Measurements from ENCODE around the gene HLF. TPM values are rescaled to one million over a fixed set of nuclear protein-coding genes. Genes with fewer than 3 reads are reported as not detected.

HLF gene
- total RNA-seq, 4 donors from 2014 or later, result 19.8 to 46.7 (median 29.9) TPM

DNA sequence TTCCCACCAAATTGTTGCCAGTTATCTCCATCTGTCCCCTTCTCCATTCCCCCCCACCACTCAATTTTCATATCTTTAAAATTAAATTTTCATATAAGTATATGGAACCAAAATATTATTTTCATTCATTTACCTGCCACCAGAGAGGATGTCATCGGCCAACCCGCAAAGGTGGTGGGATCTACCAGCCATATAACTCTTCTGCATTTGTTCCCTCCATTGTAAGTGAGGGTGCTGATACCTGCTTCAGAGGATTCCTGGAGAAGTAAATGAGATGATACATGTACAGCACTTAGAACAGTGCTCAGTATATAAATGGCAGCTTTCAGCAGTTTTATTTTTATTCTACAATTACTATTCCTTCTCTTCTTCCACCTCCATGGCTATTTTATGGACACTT lies 15.0 kb downstream of the HLF start:
- intact Hi-C loops (cut with DNase I; ENCODE audit: low total_unique reads), result no loop called here
- H3K4me3 ChIP-seq (ENCODE audit: low read depth, poor library complexity, severe bottlenecking), result no peak overlapping the region
- WGBS, 2 donors, result 68 to 98% methylated on average over 2 of the region's 2 CpGs
- DNase-seq (ENCODE audit: low spot score in 2 of 2), result no peak
- TF ChIP-seq POLR2A (IDR thresholded peaks at IDR 0.05), result no peak
- TF ChIP-seq, protein P1, sequence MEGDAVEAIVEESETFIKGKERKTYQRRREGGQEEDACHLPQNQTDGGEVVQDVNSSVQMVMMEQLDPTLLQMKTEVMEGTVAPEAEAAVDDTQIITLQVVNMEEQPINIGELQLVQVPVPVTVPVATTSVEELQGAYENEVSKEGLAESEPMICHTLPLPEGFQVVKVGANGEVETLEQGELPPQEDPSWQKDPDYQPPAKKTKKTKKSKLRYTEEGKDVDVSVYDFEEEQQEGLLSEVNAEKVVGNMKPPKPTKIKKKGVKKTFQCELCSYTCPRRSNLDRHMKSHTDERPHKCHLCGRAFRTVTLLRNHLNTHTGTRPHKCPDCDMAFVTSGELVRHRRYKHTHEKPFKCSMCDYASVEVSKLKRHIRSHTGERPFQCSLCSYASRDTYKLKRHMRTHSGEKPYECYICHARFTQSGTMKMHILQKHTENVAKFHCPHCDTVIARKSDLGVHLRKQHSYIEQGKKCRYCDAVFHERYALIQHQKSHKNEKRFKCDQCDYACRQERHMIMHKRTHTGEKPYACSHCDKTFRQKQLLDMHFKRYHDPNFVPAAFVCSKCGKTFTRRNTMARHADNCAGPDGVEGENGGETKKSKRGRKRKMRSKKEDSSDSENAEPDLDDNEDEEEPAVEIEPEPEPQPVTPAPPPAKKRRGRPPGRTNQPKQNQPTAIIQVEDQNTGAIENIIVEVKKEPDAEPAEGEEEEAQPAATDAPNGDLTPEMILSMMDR (IDR thresholded peaks at IDR 0.05), result no peak

DNA sequence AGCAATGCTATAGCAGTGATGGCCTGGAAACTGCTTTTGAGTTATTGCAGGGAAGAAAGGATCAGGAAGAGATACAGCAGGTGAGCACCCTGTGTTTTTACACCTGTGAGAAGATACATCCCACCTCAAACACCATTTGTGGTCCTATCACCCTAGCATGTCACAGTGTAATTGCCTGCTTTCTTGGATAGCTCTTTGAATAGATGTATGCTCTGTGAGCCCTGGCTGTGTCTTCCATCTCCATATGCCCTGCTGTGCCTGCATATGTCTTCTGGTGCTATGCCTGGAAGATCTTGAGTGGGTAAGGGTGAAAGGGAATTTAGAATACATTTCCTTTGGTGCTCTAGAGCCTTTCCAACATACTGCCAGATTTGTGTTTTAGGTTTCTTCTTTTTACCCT lies 15.5 kb downstream of the HLF start:
- no peak for DNase-seq (ENCODE audit: low spot score in 2 of 2)
- intact Hi-C loops (cut with DNase I; ENCODE audit: low total_unique reads), result no loop called here
- TF ChIP-seq, protein P1 (IDR thresholded peaks at IDR 0.05), result no peak
- no peak for TF ChIP-seq POLR2A (IDR thresholded peaks at IDR 0.05)
- H3K4me3 ChIP-seq (ENCODE audit: low read depth, poor library complexity, severe bottlenecking), result no peak overlapping the region

DNA sequence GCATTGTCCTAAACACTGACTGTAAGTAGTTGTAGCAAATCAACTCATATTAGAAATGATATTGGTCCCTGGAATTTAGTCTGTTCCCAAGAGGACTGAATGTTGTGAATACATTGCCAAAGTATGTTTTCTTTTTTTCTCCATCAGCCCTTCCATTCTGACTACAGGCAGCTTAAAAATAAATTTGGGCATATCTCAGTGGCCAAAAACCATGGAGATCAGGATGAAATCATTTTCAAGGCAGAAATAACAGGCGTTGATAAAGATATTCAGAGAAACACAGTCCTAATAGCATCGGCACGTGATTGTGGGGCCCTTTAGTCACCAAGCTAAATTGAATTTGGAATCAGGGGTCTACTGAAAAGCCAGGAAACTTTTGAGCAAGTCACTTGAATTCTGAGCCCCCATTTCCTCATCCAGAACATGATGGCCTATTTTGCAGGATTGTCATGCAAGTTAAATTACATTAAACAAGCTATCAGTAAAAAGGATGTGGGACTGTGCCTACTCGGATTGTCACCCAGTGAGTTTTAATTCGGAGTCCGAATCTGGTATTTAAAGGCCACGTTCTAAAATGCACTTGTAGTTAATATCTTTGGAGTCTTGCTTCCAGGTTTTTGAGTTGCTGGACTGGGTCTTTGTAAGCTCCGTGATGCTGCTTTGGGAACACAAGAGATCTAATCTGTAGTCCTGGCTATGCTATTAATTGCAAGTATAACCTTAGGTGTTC lies 17.1 kb downstream of the HLF start:
- DNase-seq (ENCODE audit: low spot score in 2 of 2), result no peak
- intact Hi-C loops (cut with DNase I; ENCODE audit: low total_unique reads), result no loop called here
- no peak overlapping the region for H3K4me3 ChIP-seq (ENCODE audit: low read depth, poor library complexity, severe bottlenecking)
- WGBS, 2 donors, result 65% methylated on average over 8 of the region's 8 CpGs
- TF ChIP-seq POLR2A (IDR thresholded peaks at IDR 0.05), result no peak
- TF ChIP-seq, protein P1 (IDR thresholded peaks at IDR 0.05), result no peak

DNA sequence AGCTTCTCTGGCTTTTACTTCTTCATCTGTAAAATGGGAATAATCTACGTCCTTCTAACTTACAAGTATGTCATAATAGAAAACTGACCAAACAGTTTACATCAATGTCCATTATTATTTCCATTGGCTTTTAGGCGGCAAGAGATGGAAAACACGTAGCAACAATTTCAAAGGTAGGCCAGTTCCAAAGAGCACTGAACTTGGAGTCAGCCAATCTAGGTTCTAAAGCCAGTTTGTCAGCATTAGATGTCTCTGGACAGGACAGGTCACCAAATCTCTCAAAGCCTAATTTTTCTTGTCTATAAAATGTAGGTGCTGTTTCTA lies 17.6 kb downstream of the HLF start:
- TF ChIP-seq POLR2A (IDR thresholded peaks at IDR 0.05), result no peak
- TF ChIP-seq, protein P1 (IDR thresholded peaks at IDR 0.05), result no peak
- H3K4me3 ChIP-seq (ENCODE audit: low read depth, poor library complexity, severe bottlenecking), result no peak overlapping the region
- intact Hi-C loops (cut with DNase I; ENCODE audit: low total_unique reads), result no loop called here
- no peak for DNase-seq (ENCODE audit: low spot score in 2 of 2)
- WGBS, 2 donors, result 95 to 97% methylated on average over 3 of the region's 3 CpGs

DNA sequence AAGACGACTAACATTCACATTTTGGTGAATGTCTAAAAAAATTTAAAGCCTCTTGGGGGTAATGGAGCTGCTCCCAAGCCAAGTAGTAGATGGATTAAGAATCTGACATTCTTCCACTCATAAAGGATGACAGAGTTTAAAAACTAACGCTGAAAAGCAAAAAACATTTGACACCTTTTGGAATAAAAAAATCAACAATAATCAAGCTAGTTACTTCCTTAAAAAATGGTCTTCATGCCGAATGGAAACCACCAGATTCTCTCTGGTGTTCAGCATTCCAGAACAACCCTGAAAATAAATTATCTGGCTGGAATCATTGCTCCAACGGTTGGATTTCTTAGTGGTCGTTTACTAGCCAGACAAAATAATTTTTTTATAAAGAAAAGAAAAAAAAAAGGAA lies 18.0 kb downstream of the HLF start:
- intact Hi-C loops (cut with DNase I; ENCODE audit: low total_unique reads), result no loop called here
- no peak for TF ChIP-seq POLR2A (IDR thresholded peaks at IDR 0.05)
- TF ChIP-seq, protein P1 (IDR thresholded peaks at IDR 0.05), result no peak
- DNase-seq (ENCODE audit: low spot score in 2 of 2), result no peak
- 55 to 65% methylated on average over 5 of the region's 5 CpGs for WGBS, 2 donors
- H3K4me3 ChIP-seq (ENCODE audit: low read depth, poor library complexity, severe bottlenecking), result no peak overlapping the region

Data from lower leg skin (tissue), 4 donors.